NT2/D1 (cell line): Measurements from ENCODE around the gene NSDHL.

Source experiments
- SUZ12 ChIP-seq: IDR thresholded peaks from 2 replicates; pipeline ENCODE4 v1.6.1; 2011; ENCODE audit not compliant: insufficient read length, insufficient read depth; ENCODE audit errors: extremely low read depth
- YY1 ChIP-seq: IDR thresholded peaks from 2 replicates; pipeline ENCODE4 v1.6.1; 2011; ENCODE audit not compliant: insufficient read length, insufficient read depth
- ZNF274 ChIP-seq: IDR thresholded peaks from 2 replicates; pipeline ENCODE4 v1.6.1; 2011; ENCODE audit warnings: mild to moderate bottlenecking, low read depth, low read length

GRCh38 chrX:152884171-152884570 is 53.3 kb downstream of the NSDHL start:
- no peak for TF ChIP-seq ZNF274
- TF ChIP-seq SUZ12: no peak
- no peak for TF ChIP-seq YY1
